Measurements from ENCODE around the gene MAP4K1.

Gene MAP4K1

GRCh38 chr19:38661996-38662395 is 44.2 kb upstream of the MAP4K1 start:
- H4K20me1 ChIP-seq (ENCODE audit: insufficient read depth) = no peaks in the 10 kb centered on the region
- H3K4me3 ChIP-seq (IDR thresholded peaks at IDR 0.05; ENCODE audit: insufficient read depth, low read depth, low read length) = no peak overlapping the region
- no peak overlapping the region for H3K4me2 ChIP-seq
- no peak overlapping the region for H2AFZ ChIP-seq (ENCODE audit: low read depth)
- no peak overlapping the region for H3K27ac ChIP-seq
- H3K9ac ChIP-seq = no peak overlapping the region
- H3K79me2 ChIP-seq (ENCODE audit: insufficient read depth, low read depth) = peaks cover 94% of the 10 kb centered on the region
- H3K27me3 ChIP-seq (ENCODE audit: insufficient read depth, low read depth) = no peaks in the 10 kb centered on the region
- H3K36me3 ChIP-seq (ENCODE audit: insufficient read depth) = no peaks in the 10 kb centered on the region
- TF ChIP-seq CTCF (conservative IDR thresholded peaks at IDR 0.05; ENCODE audit: low read depth, low read length) = no peak
- H3K4me1 ChIP-seq (ENCODE audit: low read depth, poor library complexity, severe bottlenecking) = peaks cover under 1% of the 10 kb centered on the region

GRCh38 chr19:38661136-38661535 is 43.4 kb upstream of the MAP4K1 start:
- Histone ChIP-seq H3K27me3 (ENCODE audit: insufficient read depth, low read depth) (no peaks in the 10 kb centered on the region), H3K4me2 (no peak overlapping the region), H3K27ac (no peak overlapping the region), H3K4me3 (IDR thresholded peaks at IDR 0.05; ENCODE audit: insufficient read depth, low read depth, low read length) (no peak overlapping the region), H3K79me2 (ENCODE audit: insufficient read depth, low read depth) (peaks cover 95% of the 10 kb centered on the region), H3K36me3 (ENCODE audit: insufficient read depth) (no peaks in the 10 kb centered on the region; the same call in 1 of the 2 replicates), H3K9ac (no peak overlapping the region), H3K4me1 (ENCODE audit: low read depth, poor library complexity, severe bottlenecking) (peaks cover 9% of the 10 kb centered on the region), H4K20me1 (ENCODE audit: insufficient read depth) (no peaks in the 10 kb centered on the region), H2AFZ (ENCODE audit: low read depth) (no peak overlapping the region)
- TF ChIP-seq CTCF (conservative IDR thresholded peaks at IDR 0.05; ENCODE audit: low read depth, low read length) = no peak

GRCh38 chr19:38660724-38661123 is 43.0 kb upstream of the MAP4K1 start:
- Histone ChIP-seq H3K27me3 (ENCODE audit: insufficient read depth, low read depth) (no peaks in the 10 kb centered on the region), H3K36me3 (ENCODE audit: insufficient read depth) (no peaks in the 10 kb centered on the region; the same call in 1 of the 2 replicates), H3K4me2 (no peak overlapping the region), H4K20me1 (ENCODE audit: insufficient read depth) (0 out of 2 replicates have a peak, but pooled peaks cover 2% of the 10 kb centered on the region), H2AFZ (ENCODE audit: low read depth) (no peak overlapping the region), H3K4me1 (ENCODE audit: low read depth, poor library complexity, severe bottlenecking) (peaks cover 13% of the 10 kb centered on the region), H3K79me2 (ENCODE audit: insufficient read depth, low read depth) (peaks cover 95% of the 10 kb centered on the region), H3K27ac (no peak overlapping the region), H3K9ac (no peak overlapping the region), H3K4me3 (IDR thresholded peaks at IDR 0.05; ENCODE audit: insufficient read depth, low read depth, low read length) (no peak overlapping the region)
- TF ChIP-seq CTCF (conservative IDR thresholded peaks at IDR 0.05; ENCODE audit: low read depth, low read length) = no peak

GRCh38 chr19:38658462-38659306 is 40.9 kb upstream of the MAP4K1 start:
- Histone ChIP-seq H4K20me1 (ENCODE audit: insufficient read depth) (0 out of 2 replicates have a peak, but pooled peaks cover 10% of the 10 kb centered on the region), H3K4me1 (ENCODE audit: low read depth, poor library complexity, severe bottlenecking) (peaks cover 34% of the 10 kb centered on the region), H3K27ac (no peak overlapping the region), H2AFZ (ENCODE audit: low read depth) (no peak overlapping the region), H3K9ac (no peak overlapping the region), H3K4me2 (no peak overlapping the region), H3K79me2 (ENCODE audit: insufficient read depth, low read depth) (peaks cover 95% of the 10 kb centered on the region), H3K36me3 (ENCODE audit: insufficient read depth) (no peaks in the 10 kb centered on the region; the same call in 1 of the 2 replicates), H3K4me3 (IDR thresholded peaks at IDR 0.05; ENCODE audit: insufficient read depth, low read depth, low read length) (no peak overlapping the region), H3K27me3 (ENCODE audit: insufficient read depth, low read depth) (no peaks in the 10 kb centered on the region)
- TF ChIP-seq CTCF (conservative IDR thresholded peaks at IDR 0.05; ENCODE audit: low read depth, low read length) = no peak
